ENCODE results near the gene HAUS7.

HAUS7 gene

GRCh38 chrX:153456704-153457103 is 13.7 kb downstream of the HAUS7 start (continued):
- TF ChIP-seq PRDM4 (tag by site-specific recombination; IDR thresholded peaks at IDR 0.05) = no peak

- H3K36me3 ChIP-seq (ENCODE audit: control insufficient read depth in 2 of 2, insufficient read depth in 1 of 2, low read length in 2 of 2) = peaks cover 5 to 42% of the 10 kb centered on the region in 2 experiments; a peak in 2 of 3 replicates
- ChIA-PET CTCF (no interaction called here), POLR2A (interaction anchor here (0.6 kb wide), 1 partner anchor 18 kb away, joined by 6 read pairs; no protein-coding TSS in a partner anchor)
- H3K9me3 ChIP-seq (ENCODE audit: control insufficient read depth, insufficient read depth, low read depth, low read length) = no peaks in the 10 kb centered on the region
- H3K4me3 ChIP-seq (ENCODE audit: low read depth, low read length) = no peak overlapping the region
- no peaks in the 10 kb centered on the region for H3K4me1 ChIP-seq (ENCODE audit: control insufficient read depth, insufficient read depth, low read length)
- H3K27ac ChIP-seq (ENCODE audit: extremely low read depth, low read depth, low read length) = no peak overlapping the region
- TF ChIP-seq ZNF707 (tag by site-specific recombination; IDR thresholded peaks at IDR 0.05) = no peak
- no peak for TF ChIP-seq ZNF660 (tag by site-specific recombination; IDR thresholded peaks at IDR 0.05)
- TF ChIP-seq ZNF747 (tag by site-specific recombination; IDR thresholded peaks at IDR 0.05) = no peak
- no peak for TF ChIP-seq REST (tag by site-specific recombination; IDR thresholded peaks at IDR 0.05)
- TF ChIP-seq HOXA7 (CRISPR knock-in tag; IDR thresholded peaks at IDR 0.05; ENCODE audit: borderline replicate concordance) = no peak
- no peak for TF ChIP-seq ZNF776 (tag by site-specific recombination; IDR thresholded peaks at IDR 0.05; ENCODE audit: borderline replicate concordance)
- no peak for TF ChIP-seq GLIS2 (tag by site-specific recombination; IDR thresholded peaks at IDR 0.05)
- no peak for TF ChIP-seq ZSCAN5A (tag by site-specific recombination; IDR thresholded peaks at IDR 0.05)
- TF ChIP-seq ZFP37 (tag by site-specific recombination; IDR thresholded peaks at IDR 0.05) = no peak
- no peak for TF ChIP-seq EGR2 (tag by site-specific recombination; IDR thresholded peaks at IDR 0.05; ENCODE audit: low read depth)
- no peak for TF ChIP-seq HIC1 (tag by site-specific recombination; IDR thresholded peaks at IDR 0.05)
- TF ChIP-seq SP7 (tag by site-specific recombination; IDR thresholded peaks at IDR 0.05) = no peak
- no peak for TF ChIP-seq ZNF19 (tag by site-specific recombination; IDR thresholded peaks at IDR 0.05; ENCODE audit: low read depth)
These were observed 14.2 kb downstream of the HAUS7 start for GRCh38 chrX:153456161-153456560.

- H3K36me3 ChIP-seq (ENCODE audit: control insufficient read depth in 2 of 2, insufficient read depth in 1 of 2, low read length in 2 of 2) = peaks cover 5 to 41% of the 10 kb centered on the region in 2 experiments; a peak in 2 of 3 replicates
- CTCF ChIA-PET = no interaction called here
- H3K9me3 ChIP-seq (ENCODE audit: control insufficient read depth, insufficient read depth, low read depth, low read length) = no peaks in the 10 kb centered on the region
- POLR2A ChIA-PET = interaction anchor here (0.6 kb wide), 1 partner anchor 18 kb away, joined by 6 read pairs; no protein-coding TSS in a partner anchor
- no peak overlapping the region for H3K4me3 ChIP-seq (ENCODE audit: low read depth, low read length)
- H3K4me1 ChIP-seq (ENCODE audit: control insufficient read depth, insufficient read depth, low read length) = no peaks in the 10 kb centered on the region
- no peak overlapping the region for H3K27ac ChIP-seq (ENCODE audit: extremely low read depth, low read depth, low read length)
- TF ChIP-seq OVOL3 (tag by site-specific recombination; IDR thresholded peaks at IDR 0.05) (no peak), ZFP37 (tag by site-specific recombination; IDR thresholded peaks at IDR 0.05) (no peak), ZNF785 (tag by site-specific recombination; IDR thresholded peaks at IDR 0.05) (no peak), ZNF248 (tag by site-specific recombination; IDR thresholded peaks at IDR 0.05) (no peak), ZNF169 (tag by site-specific recombination; IDR thresholded peaks at IDR 0.05) (no peak), ZNF132 (tag by site-specific recombination; IDR thresholded peaks at IDR 0.05; ENCODE audit: borderline replicate concordance) (no peak), MYNN (tag by site-specific recombination; IDR thresholded peaks at IDR 0.05; ENCODE audit: borderline replicate concordance) (no peak), CTCF (tag by site-specific recombination; IDR thresholded peaks at IDR 0.05) (no peak), KLF7 (tag by site-specific recombination; IDR thresholded peaks at IDR 0.05; ENCODE audit: borderline replicate concordance) (no peak), ZNF548 (tag by site-specific recombination; IDR thresholded peaks at IDR 0.05) (no peak)
These were observed 14.8 kb downstream of the HAUS7 start for GRCh38 chrX:153455571-153455970.

All from HEK293 (cell line).